Measurements from ENCODE around the gene RALGAPA2. TPM values are rescaled to one million over a fixed set of nuclear protein-coding genes. Genes with fewer than 3 reads are reported as not detected.

Gene RALGAPA2
- total and polyA plus RNA-seq, 2 of the 13 experiments (the other 11 are each of a cell fraction or from before 2014, with no cell fraction given): 13.8 to 17.7 TPM

- TF ChIP-seq SNAPC4 (CRISPR knock-in tag; IDR thresholded peaks at IDR 0.05): no peak
- no peak for TF ChIP-seq IRF9 (CRISPR knock-in tag; IDR thresholded peaks at IDR 0.05; ENCODE audit: borderline replicate concordance)
- TF ChIP-seq SYNCRIP (IDR thresholded peaks at IDR 0.05; ENCODE audit: insufficient read depth, low read depth, low read length): no peak
- TF ChIP-seq NFE2 (CRISPR knock-in tag; IDR thresholded peaks at IDR 0.05): no peak
- no peak for TF ChIP-seq IRX3 (CRISPR knock-in tag; IDR thresholded peaks at IDR 0.05; ENCODE audit: borderline replicate concordance, low read depth)
These were observed 314.3 kb downstream of the RALGAPA2 start (continued) for GRCh38 chr20:20398123-20398522.

- intact Hi-C loops (cut with micrococcal nuclease; ENCODE audit: unreplicated experiment): no loop called here
These were observed 315.6 kb downstream of the RALGAPA2 start for GRCh38 chr20:20396794-20397193.

More at GRCh38 chr20:20396794-20397193, 315.6 kb downstream of the RALGAPA2 start:
- Histone ChIP-seq H3K9ac (ENCODE audit: insufficient read depth, low read depth, low read length) (no peak overlapping the region), H3K27me3 (ENCODE audit: control insufficient read depth in 1 of 2, insufficient read depth in 2 of 2, low read length in 2 of 2) (no peaks in the 10 kb centered on the region), H2AFZ (ENCODE audit: low read length) (no peak overlapping the region), H3K79me2 (ENCODE audit: insufficient read depth, low read length) (no peaks in the 10 kb centered on the region), H3K9me3 (ENCODE audit: low read length) (no peaks in the 10 kb centered on the region), H3K36me3 (replicated peaks in 1 of 2; ENCODE audit: control insufficient read depth in 1 of 2, insufficient read depth in 2 of 2, low read length in 2 of 2) (peaks cover under 1 to 2% of the 10 kb centered on the region in 2 experiments; a peak in 1 of 5 replicates), H3K4me3 (replicated peaks in 1 of 3; ENCODE audit: insufficient read depth in 1 of 3, low read depth in 2 of 3, low read length in 3 of 3) (no peak overlapping the region), H4K20me1 (ENCODE audit: insufficient read depth, low read length) (no peaks in the 10 kb centered on the region), H3K4me2 (ENCODE audit: low read depth, low read length) (no peak overlapping the region), H3K4me1 (ENCODE audit: insufficient read depth, low read length) (peaks cover 12% of the 10 kb centered on the region), H3K27ac (ENCODE audit: extremely low read length, insufficient read depth, low read length) (no peak overlapping the region)
- ChIA-PET CTCF (ENCODE audit: low intra/inter-chr PET ratio, low total read pairs) (no interaction called here), POLR2A (no interaction called here)
- TF ChIP-seq FOXK2 (IDR thresholded peaks at IDR 0.05): no peak
- no peak for TF ChIP-seq NR0B2 (CRISPR knock-in tag; IDR thresholded peaks at IDR 0.05)
- no peak for TF ChIP-seq MEIS1 (CRISPR knock-in tag; IDR thresholded peaks at IDR 0.05; ENCODE audit: borderline replicate concordance)
- TF ChIP-seq ZNF253 (CRISPR knock-in tag; IDR thresholded peaks at IDR 0.05; ENCODE audit: borderline replicate concordance): no peak
- no peak for TF ChIP-seq TGIF2 (CRISPR knock-in tag; IDR thresholded peaks at IDR 0.05)
- no peak for TF ChIP-seq ZFP36 (IDR thresholded peaks at IDR 0.05; ENCODE audit: borderline replicate concordance, low read depth, low read length, partially characterized antibody)
- no peak for TF ChIP-seq ZNF615 (CRISPR knock-in tag; IDR thresholded peaks at IDR 0.05; ENCODE audit: borderline replicate concordance)
- no peak for TF ChIP-seq ZNF768 (CRISPR knock-in tag; IDR thresholded peaks at IDR 0.05)
- TF ChIP-seq ZNF83 (CRISPR knock-in tag; IDR thresholded peaks at IDR 0.05; ENCODE audit: borderline replicate concordance): no peak
- BruUV-seq (replicated peaks): no TSS peak
- ATAC-seq (no peak), FAIRE-seq (peak; percentile 46), DNase-seq (ENCODE audit: low spot score) (no peak)
- 92% methylated on average over 3 of the region's 3 CpGs for WGBS (ENCODE audit: low lambda C conversion rate)
- in situ Hi-C loops (cut with HindIII; ENCODE audit: extremely low pct_ligation_motif_present, low pct_unique_long_range_greater_than_20kb): no loop called here

All from HepG2 (cell line).